NCI-H187 (cell line): ENCODE results near the gene VAPA.

Source experiments
- DNase-seq, 2 experiments: peaks; one replicate each; lab custom pipeline; 2025; lab: John Stamatoyannopoulos, UW

Gene VAPA

GRCh38 chr18:9941103-9941502, 27.3 kb downstream of the VAPA start:
- no peak for DNase-seq

- DNase-seq: no peak
Measured at GRCh38 chr18:9941660-9942059, 27.8 kb downstream of the VAPA start.

- DNase-seq: no peak
Measured at GRCh38 chr18:9943311-9943710, 29.5 kb downstream of the VAPA start.

GRCh38 chr18:9944805-9945204, 31.0 kb downstream of the VAPA start:
- no peak for DNase-seq

GRCh38 chr18:9946831-9947230, 33.0 kb downstream of the VAPA start:
- no peak for DNase-seq

- DNase-seq: no peak
Measured at GRCh38 chr18:9947248-9947647, 33.4 kb downstream of the VAPA start.

GRCh38 chr18:9949315-9949714, 35.5 kb downstream of the VAPA start:
- no peak for DNase-seq

- DNase-seq: no peak
Measured at GRCh38 chr18:9949861-9950260, 36.0 kb downstream of the VAPA start.

- DNase-seq: no peak
Measured at GRCh38 chr18:9950289-9951016, 36.6 kb downstream of the VAPA start.

- DNase-seq: no peak
Measured at GRCh38 chr18:9951022-9951859, 37.4 kb downstream of the VAPA start.

GRCh38 chr18:9952633-9953416, 39.0 kb downstream of the VAPA start:
- no peak for DNase-seq

GRCh38 chr18:9958861-9959399, 45.1 kb downstream of the VAPA start:
- no peak for DNase-seq

- no peak for DNase-seq
Measured at GRCh38 chr18:9959564-9959963, 45.7 kb downstream of the VAPA start.

GRCh38 chr18:9960258-9960904, 46.6 kb downstream of the VAPA start:
- DNase-seq: no peak

GRCh38 chr18:9961041-9961440, 47.2 kb downstream of the VAPA start:
- no peak for DNase-seq

GRCh38 chr18:9965711-9966624, 52.2 kb downstream of the VAPA start:
- DNase-seq: no peak

- DNase-seq: no peak
Measured at GRCh38 chr18:9968081-9968848, 54.4 kb downstream of the VAPA start.

- no peak for DNase-seq
Measured at GRCh38 chr18:9969247-9969646, 55.4 kb downstream of the VAPA start.

- peak in 1 of 2 experiments; percentile 34 for DNase-seq
Measured at GRCh38 chr18:9971313-9971920, 57.6 kb downstream of the VAPA start.
